Lower lobe of right lung (tissue), 2 donors: ENCODE measurements around the gene RAD18. TPM values are rescaled to one million over a fixed set of nuclear protein-coding genes. Genes with fewer than 3 reads are reported as not detected.
A peak's percentile ranks its signal among the peaks of the same experiment; 100 is the strongest.

ENCODE experiments used
- ATAC-seq, 2 donors: fragments of 200-7000 bp; cut with Tn5 transposase; one replicate each; pipeline ENCODE4 v1.9.1; 2020 to 2022; ENCODE audit warnings: mild to moderate bottlenecking in 2 of 2, moderate library complexity in 2 of 2
- DNase-seq: peaks from one replicate; pipeline ENCODE4 v3.0.0-alpha.2; 2020
- H3K27ac ChIP-seq: fragments of 200-600 bp; one replicate; pipeline ENCODE4 v1.8.0; 2022
- H3K27me3 ChIP-seq: fragments of 200-600 bp; one replicate; pipeline ENCODE4 v1.8.0; 2022; ENCODE audit warnings: low read depth
- H3K36me3 ChIP-seq: fragments of 200-600 bp; one replicate; pipeline ENCODE4 v1.8.0; 2022; ENCODE audit warnings: mild to moderate bottlenecking
- H3K4me1 ChIP-seq: fragments of 200-600 bp; one replicate; pipeline ENCODE4 v1.8.0; 2022
- H3K4me3 ChIP-seq: fragments of 200-600 bp; one replicate; pipeline ENCODE4 v1.8.0; 2022; ENCODE audit warnings: mild to moderate bottlenecking
- H3K9me3 ChIP-seq: fragments of 200-600 bp; one replicate; pipeline ENCODE4 v1.8.0; 2022
- CTCF ChIP-seq: fragments of 200-600 bp; IDR thresholded peaks from one replicate; pipeline ENCODE4 v1.8.0; 2022; ENCODE audit warnings: antibody characterized with exemption, mild to moderate bottlenecking
- intact Hi-C: fragments of 100-400 bp; cut with DNase I; formaldehyde crosslinking; loops from one replicate; pipeline ENCODE4 v1.11.0; 2022
- total RNA-seq: library from RNA; stranded (reverse); fragmentation: NEBNext Ultra II Directional; extraction: Animal tissue kit (Norgen Biotek cat#: 25700); gene quantifications from one replicate; pipeline ENCODE4 v1.2.1, GENCODE V29; 2021
- donor health status: DM: no; HTN: yes; CAD: no; lungs with severe emphysema.

Gene RAD18
- total RNA-seq, 1 donor from 2014 or later, result 12.6 TPM

GRCh38 chr3:8938021-8938420 lies 25.3 kb downstream of the RAD18 start:
- DNase-seq (no peak), ATAC-seq (no peak)
- no peaks in the 10 kb centered on the region for H3K4me1 ChIP-seq
- H3K36me3 ChIP-seq, result peaks cover 32% of the 10 kb centered on the region
- H3K27me3 ChIP-seq, result no peaks in the 10 kb centered on the region
- intact Hi-C loops, result no loop called here
- H3K9me3 ChIP-seq, result no peaks in the 10 kb centered on the region
- no peak overlapping the region for H3K27ac ChIP-seq
- TF ChIP-seq CTCF, result no peak
- H3K4me3 ChIP-seq, result no peak overlapping the region

- Histone ChIP-seq H3K27me3 (no peaks in the 10 kb centered on the region), H3K9me3 (no peaks in the 10 kb centered on the region), H3K27ac (no peak overlapping the region), H3K4me3 (no peak overlapping the region), H3K36me3 (peaks cover 32% of the 10 kb centered on the region), H3K4me1 (no peaks in the 10 kb centered on the region)
- intact Hi-C loops, result no loop called here
- no peak for DNase-seq
- peak in 1 of 2 donors; percentile 64 for ATAC-seq
- no peak for TF ChIP-seq CTCF
Measured at GRCh38 chr3:8937064-8938020, 25.9 kb downstream of the RAD18 start.

- DNase-seq (no peak), ATAC-seq (no peak)
- no peak overlapping the region for H3K4me3 ChIP-seq
- no peaks in the 10 kb centered on the region for H3K27me3 ChIP-seq
- H3K27ac ChIP-seq, result no peak overlapping the region
- no peak for TF ChIP-seq CTCF
- H3K9me3 ChIP-seq, result no peaks in the 10 kb centered on the region
- no peaks in the 10 kb centered on the region for H3K36me3 ChIP-seq
- intact Hi-C loops, result no loop called here
- H3K4me1 ChIP-seq, result no peaks in the 10 kb centered on the region
Measured at GRCh38 chr3:8932507-8932906, 30.8 kb downstream of the RAD18 start.

GRCh38 chr3:8931342-8931741 lies 31.9 kb downstream of the RAD18 start:
- no peaks in the 10 kb centered on the region for H3K36me3 ChIP-seq
- no peak overlapping the region for H3K27ac ChIP-seq
- no peak overlapping the region for H3K4me3 ChIP-seq

GRCh38 chr3:8929860-8930259 lies 33.4 kb downstream of the RAD18 start:
- Histone ChIP-seq H3K4me3 (no peak overlapping the region), H3K4me1 (no peaks in the 10 kb centered on the region), H3K27ac (no peak overlapping the region), H3K36me3 (no peaks in the 10 kb centered on the region), H3K27me3 (no peaks in the 10 kb centered on the region), H3K9me3 (no peaks in the 10 kb centered on the region)
- DNase-seq, result no peak
- no peak for TF ChIP-seq CTCF
- ATAC-seq, result no peak
- intact Hi-C loops, result no loop called here

More at GRCh38 chr3:8931342-8931741, 31.9 kb downstream of the RAD18 start:
- H3K27me3 ChIP-seq, result no peaks in the 10 kb centered on the region
- no peaks in the 10 kb centered on the region for H3K9me3 ChIP-seq
- DNase-seq (no peak), ATAC-seq (no peak)
- TF ChIP-seq CTCF, result no peak
- no peaks in the 10 kb centered on the region for H3K4me1 ChIP-seq
- intact Hi-C loops, result no loop called here
